ENCODE measurements around the gene MCRIP2. TPM values are rescaled to one million over a fixed set of nuclear protein-coding genes. Genes with fewer than 3 reads are reported as not detected.
A peak's percentile ranks its signal among the peaks of the same experiment; 100 is the strongest.

The MCRIP2 gene
- total RNA-seq, 2 experiments from 2014 or later: 35.4 to 43.0 TPM

- DNase-seq (peak; percentile 58), ATAC-seq (ENCODE audit: low read depth) (peak; percentile 3)
- Mint-ChIP-seq H3K36me3 (no peaks in the 10 kb centered on the region), H3K27ac (peak overlapping the region; percentile 61), H3K9me3 (no peaks in the 10 kb centered on the region), H3K4me1 (peaks cover 4% of the 10 kb centered on the region), H3K27me3 (no peaks in the 10 kb centered on the region), H3K4me3 (peak overlapping the region; percentile 78)
- POLR2A ChIA-PET: interaction anchor here (0.5 to 2.5 kb wide), 6 partner anchors 11 to 92 kb away, joined by 3 to 18 read pairs (median 6); partner anchors contain the start of genes MSLN, STUB1, WDR24 and WDR90
Measured at GRCh38 chr16:668519-669171, 27.0 kb downstream of the MCRIP2 start.

GRCh38 chr16:669666-670065, 28.0 kb downstream of the MCRIP2 start:
- Mint-ChIP-seq H3K9me3 (no peaks in the 10 kb centered on the region), H3K36me3 (no peaks in the 10 kb centered on the region), H3K4me1 (peaks cover 4% of the 10 kb centered on the region), H3K4me3 (peak overlapping the region; percentile 22), H3K27ac (peak overlapping the region; percentile 9), H3K27me3 (no peaks in the 10 kb centered on the region)
- no peak for DNase-seq
- POLR2A ChIA-PET: interaction anchor here (2.3 kb wide), 1 partner anchor 10 kb away, joined by 18 read pairs; the partner anchor contains the start of gene STUB1
- no peak for ATAC-seq (ENCODE audit: low read depth)

- POLR2A ChIA-PET: interaction anchor here (0.6 kb wide), 1 partner anchor 10 kb away, joined by 3 read pairs; the partner anchor contains the start of gene STUB1
- Mint-ChIP-seq H3K27ac (no peak overlapping the region), H3K36me3 (no peaks in the 10 kb centered on the region), H3K27me3 (peaks cover 4% of the 10 kb centered on the region), H3K9me3 (no peaks in the 10 kb centered on the region), H3K4me1 (peaks cover 5% of the 10 kb centered on the region), H3K4me3 (no peak overlapping the region)
- ATAC-seq (ENCODE audit: low read depth) (no peak), DNase-seq (no peak)
Measured at GRCh38 chr16:670485-671352, 29.1 kb downstream of the MCRIP2 start.

GRCh38 chr16:671353-672131, 29.9 kb downstream of the MCRIP2 start:
- no peak overlapping the region for H3K4me3 Mint-ChIP-seq
- ATAC-seq (ENCODE audit: low read depth): no peak
- peaks cover 4% of the 10 kb centered on the region for H3K27me3 Mint-ChIP-seq
- no peaks in the 10 kb centered on the region for H3K36me3 Mint-ChIP-seq
- H3K4me1 Mint-ChIP-seq: peaks cover 5% of the 10 kb centered on the region
- H3K9me3 Mint-ChIP-seq: no peaks in the 10 kb centered on the region
- no peak overlapping the region for H3K27ac Mint-ChIP-seq
- DNase-seq: no peak
- POLR2A ChIA-PET: interaction anchor here (0.6 kb wide), 1 partner anchor 9 kb away, joined by 3 read pairs; the partner anchor contains the start of gene STUB1

- ATAC-seq (ENCODE audit: low read depth) (no peak), DNase-seq (no peak)
- Mint-ChIP-seq H3K27me3 (peaks cover 7% of the 10 kb centered on the region), H3K27ac (no peak overlapping the region), H3K36me3 (no peaks in the 10 kb centered on the region), H3K9me3 (no peaks in the 10 kb centered on the region), H3K4me1 (peaks cover 5% of the 10 kb centered on the region), H3K4me3 (no peak overlapping the region)
- POLR2A ChIA-PET: no interaction called here
Measured at GRCh38 chr16:672371-672770, 30.7 kb downstream of the MCRIP2 start.

- Mint-ChIP-seq H3K27me3 (peaks cover 7% of the 10 kb centered on the region), H3K27ac (no peak overlapping the region), H3K4me3 (no peak overlapping the region), H3K36me3 (no peaks in the 10 kb centered on the region), H3K9me3 (no peaks in the 10 kb centered on the region), H3K4me1 (peaks cover 5% of the 10 kb centered on the region)
- POLR2A ChIA-PET: no interaction called here
- DNase-seq: no peak
- ATAC-seq (ENCODE audit: low read depth): no peak
Measured at GRCh38 chr16:672851-673250, 31.2 kb downstream of the MCRIP2 start.

- no peak overlapping the region for H3K4me3 Mint-ChIP-seq
- H3K4me1 Mint-ChIP-seq: peaks cover 5% of the 10 kb centered on the region
- H3K36me3 Mint-ChIP-seq: no peaks in the 10 kb centered on the region
- H3K27ac Mint-ChIP-seq: no peak overlapping the region
- no peak for ATAC-seq (ENCODE audit: low read depth)
- no peaks in the 10 kb centered on the region for H3K9me3 Mint-ChIP-seq
- H3K27me3 Mint-ChIP-seq: peaks cover 7% of the 10 kb centered on the region
- POLR2A ChIA-PET: no interaction called here
- DNase-seq: no peak
Measured at GRCh38 chr16:673399-673991, 31.9 kb downstream of the MCRIP2 start.

- DNase-seq: no peak
- H3K27ac Mint-ChIP-seq: no peak overlapping the region
- no peaks in the 10 kb centered on the region for H3K9me3 Mint-ChIP-seq
- H3K4me1 Mint-ChIP-seq: peaks cover 2% of the 10 kb centered on the region
- POLR2A ChIA-PET: no interaction called here
- no peaks in the 10 kb centered on the region for H3K36me3 Mint-ChIP-seq
- H3K27me3 Mint-ChIP-seq: peaks cover 7% of the 10 kb centered on the region
- no peak for ATAC-seq (ENCODE audit: low read depth)
- H3K4me3 Mint-ChIP-seq: no peak overlapping the region
Measured at GRCh38 chr16:674214-674881, 32.7 kb downstream of the MCRIP2 start.

GRCh38 chr16:674968-675883, 33.6 kb downstream of the MCRIP2 start, which contains the start of gene RHBDL1:
RHBDL1 (plus strand) TSS chr16:675671; CDS start chr16:675791, 120 bp downstream.
- POLR2A ChIA-PET: interaction anchor here (0.6 to 0.7 kb wide), 2 partner anchors 304 to 1108 kb away, joined by 3 read pairs; partner anchors contain the start of genes NUBP2 and SPSB3
- no peak within 1 kb of the TSS for H3K27ac Mint-ChIP-seq
- ATAC-seq (ENCODE audit: low read depth) (no peak), DNase-seq (no peak)
- H3K4me3 Mint-ChIP-seq: peak within 1 kb of the TSS; percentile 19
- peaks cover 7% of the 10 kb centered on the region for H3K27me3 Mint-ChIP-seq
- H3K4me1 Mint-ChIP-seq: peaks cover 2% of the 10 kb centered on the region
- H3K9me3 Mint-ChIP-seq: no peaks in the 10 kb centered on the region
- no peaks in the 10 kb centered on the region for H3K36me3 Mint-ChIP-seq

- no peaks in the 10 kb centered on the region for H3K9me3 Mint-ChIP-seq
- DNase-seq: no peak
- ATAC-seq (ENCODE audit: low read depth): no peak
- no peak overlapping the region for H3K27ac Mint-ChIP-seq
- peaks cover 7% of the 10 kb centered on the region for H3K27me3 Mint-ChIP-seq
- H3K4me1 Mint-ChIP-seq: peaks cover 4% of the 10 kb centered on the region
- H3K36me3 Mint-ChIP-seq: peaks cover 2% of the 10 kb centered on the region
- H3K4me3 Mint-ChIP-seq: no peak overlapping the region
- POLR2A ChIA-PET: interaction anchor here (0.6 to 0.7 kb wide), 2 partner anchors 305 to 1107 kb away, joined by 3 read pairs; partner anchors contain the start of genes NUBP2 and SPSB3
Measured at GRCh38 chr16:675884-676564, 34.4 kb downstream of the MCRIP2 start.

- H3K4me1 Mint-ChIP-seq: peaks cover 8% of the 10 kb centered on the region
- DNase-seq: no peak
- ATAC-seq (ENCODE audit: low read depth): no peak
- no peak overlapping the region for H3K4me3 Mint-ChIP-seq
- H3K27me3 Mint-ChIP-seq: peaks cover 7% of the 10 kb centered on the region
- H3K27ac Mint-ChIP-seq: no peak overlapping the region
- POLR2A ChIA-PET: no interaction called here
- no peaks in the 10 kb centered on the region for H3K9me3 Mint-ChIP-seq
- peaks cover 3% of the 10 kb centered on the region for H3K36me3 Mint-ChIP-seq
Measured at GRCh38 chr16:676565-676902, 34.9 kb downstream of the MCRIP2 start.
